HPDE6-E6E7 (cell line): ENCODE results near the gene SAMD13.

Experiments
- DNase-seq: peaks from one replicate; pipeline ENCODE4 v3.0.0; 2011; ENCODE audit warnings: missing footprints; ENCODE audit errors: extremely low spot score

Gene SAMD13

DNA sequence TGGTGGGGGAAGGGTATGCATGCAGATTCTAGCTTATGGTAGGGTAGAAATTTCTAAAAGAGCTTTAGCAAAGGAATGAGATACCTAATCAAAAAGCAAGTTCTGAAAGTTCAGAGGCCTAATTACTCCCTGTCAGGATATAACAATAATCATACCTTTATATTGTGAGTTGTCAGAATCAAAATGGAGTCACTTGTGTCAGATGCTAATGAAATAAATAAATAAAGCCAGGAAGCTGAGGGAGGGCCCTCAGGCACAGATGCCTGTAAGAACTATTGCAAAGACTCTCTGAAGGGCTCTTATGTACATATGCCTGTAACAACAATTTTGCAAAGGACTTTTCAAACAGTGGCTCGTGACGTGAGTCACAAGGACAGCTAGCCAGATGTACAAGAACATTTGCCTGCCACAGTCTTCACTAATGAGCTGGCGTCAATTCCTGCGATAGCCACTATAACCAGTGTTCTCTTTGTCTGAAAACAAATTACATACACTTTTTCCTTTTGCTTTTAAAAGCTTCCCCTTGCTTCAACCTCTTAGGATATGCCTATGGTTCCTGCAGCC lies 69.4 kb downstream of the SAMD13 start:
- no peak for DNase-seq

DNA sequence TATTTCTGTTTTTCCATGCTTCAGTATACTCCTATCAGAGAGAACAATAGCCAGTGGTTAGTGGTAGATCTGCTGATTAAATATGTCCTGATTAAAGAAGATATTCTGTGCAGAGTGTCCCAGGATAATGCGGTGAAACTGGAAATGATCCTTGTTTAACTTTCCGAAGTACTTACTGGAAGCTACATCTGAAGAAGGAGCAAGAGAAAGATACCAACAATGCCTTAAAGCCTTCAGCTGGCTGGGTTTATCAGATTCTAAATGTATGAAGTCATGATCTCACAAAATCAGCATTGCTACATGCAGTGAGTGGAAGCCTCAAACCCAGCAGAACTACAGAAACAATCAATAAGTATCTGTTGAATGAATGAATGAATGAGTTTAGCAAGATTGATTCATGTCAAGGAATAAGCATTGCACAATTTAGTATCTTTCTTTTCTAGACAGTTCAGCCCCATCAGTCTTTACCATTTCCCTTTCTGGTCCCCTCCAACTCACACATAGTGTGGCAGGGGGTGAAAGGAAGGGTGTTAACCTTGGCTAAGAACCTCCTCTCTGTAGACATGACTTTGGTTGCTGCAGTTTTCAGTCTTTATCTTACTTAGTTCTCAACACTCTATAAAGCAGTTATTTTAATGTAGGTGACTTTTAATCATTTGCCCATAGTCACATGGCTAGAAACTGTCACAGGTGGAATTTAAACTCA lies 72.1 kb downstream of the SAMD13 start:
- no peak for DNase-seq

GRCh38 chr1:84374991-84375696 lies 73.6 kb downstream of the SAMD13 start:
- no peak for DNase-seq

DNA sequence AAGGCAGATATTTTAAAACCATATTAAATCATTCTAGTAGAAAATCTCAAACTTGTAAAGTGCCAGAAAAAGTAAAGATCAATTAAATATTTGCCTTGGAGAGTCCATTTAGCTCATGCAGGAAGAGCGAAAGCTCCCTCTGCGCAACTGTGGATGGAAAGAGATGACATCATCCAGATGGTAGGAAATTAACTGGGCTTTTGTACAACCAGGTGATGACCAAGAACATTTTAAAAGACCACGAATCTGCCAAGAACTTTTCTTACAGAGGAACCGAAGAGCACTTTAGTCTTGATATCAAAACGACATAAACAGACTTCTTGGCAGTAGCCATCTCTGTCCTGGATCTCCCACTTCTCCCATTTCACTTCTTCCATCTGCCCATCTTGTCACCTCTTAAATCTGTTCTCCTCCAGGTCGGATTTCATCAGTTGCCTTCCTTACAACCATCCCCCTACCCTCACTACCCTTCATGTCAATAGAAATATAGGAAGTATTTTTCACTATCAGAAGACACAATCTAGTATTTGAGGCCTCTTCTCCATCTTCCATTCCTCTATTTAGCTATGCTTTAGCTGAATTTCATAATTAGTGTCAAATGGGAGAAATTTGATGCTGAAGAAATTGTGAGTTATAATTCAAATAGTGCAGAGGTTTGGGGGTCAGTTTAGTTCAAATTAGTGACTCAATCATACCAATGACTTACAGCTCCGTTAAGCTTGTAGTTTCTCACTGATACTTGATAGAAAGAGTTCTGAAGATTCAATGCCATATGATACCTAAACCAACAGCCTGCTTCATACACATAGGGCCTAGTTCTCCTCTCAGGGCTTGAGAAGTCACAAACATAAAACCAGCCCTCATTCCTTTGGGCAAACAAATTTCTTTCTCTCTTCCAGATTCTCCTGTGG lies 74.7 kb downstream of the SAMD13 start:
- no peak for DNase-seq

GRCh38 chr1:84377480-84378095 lies 76.1 kb downstream of the SAMD13 start:
- no peak for DNase-seq

DNA sequence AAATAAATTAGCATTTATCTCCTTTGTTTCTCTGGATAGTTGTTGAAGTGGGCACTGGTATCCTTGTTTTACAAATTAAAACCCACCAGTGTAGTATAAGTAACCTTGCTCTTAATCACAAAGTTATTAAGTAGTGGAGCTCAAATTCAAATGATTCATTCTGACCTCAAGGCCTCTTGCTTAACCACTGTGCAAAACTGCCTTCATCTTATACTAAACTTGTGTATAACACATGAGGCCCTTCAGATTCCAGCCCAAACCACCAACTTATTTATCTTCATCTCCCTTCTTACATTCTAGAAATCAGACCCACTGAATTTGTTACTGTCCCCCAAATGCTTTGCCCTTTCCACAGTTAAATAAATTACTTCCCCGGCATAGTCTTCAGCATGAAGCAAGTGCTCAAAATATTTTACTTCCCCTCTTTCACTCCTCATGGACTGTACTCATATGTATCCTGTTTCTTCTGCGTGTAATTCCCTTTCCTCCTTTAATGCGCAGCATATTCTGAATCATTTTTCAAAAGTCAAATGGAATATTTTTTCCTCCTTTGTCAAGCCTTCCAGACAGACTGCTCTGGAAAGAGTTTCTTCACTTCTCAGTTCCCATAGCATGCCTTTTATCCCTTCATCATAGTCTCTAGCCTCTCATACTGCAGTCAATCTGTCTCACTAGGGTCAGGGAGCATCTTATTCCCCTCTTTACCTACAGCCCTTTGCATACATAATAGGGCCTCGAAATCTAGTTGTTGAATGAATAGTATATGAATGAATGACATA lies 77.8 kb downstream of the SAMD13 start:
- DNase-seq: no peak

DNA sequence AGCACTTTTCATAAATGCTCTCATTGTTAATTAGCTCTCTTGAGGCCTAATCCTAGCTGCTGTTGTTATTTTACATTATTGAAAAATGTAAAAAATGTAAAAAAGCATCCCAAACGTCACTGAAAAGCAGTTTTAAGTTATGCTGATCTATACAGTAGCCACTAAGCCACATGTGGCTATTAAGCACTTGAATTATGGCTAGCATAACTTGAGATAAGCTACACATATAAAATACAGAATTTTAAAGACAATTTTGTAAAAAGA lies 78.3 kb downstream of the SAMD13 start:
- DNase-seq: no peak

DNA sequence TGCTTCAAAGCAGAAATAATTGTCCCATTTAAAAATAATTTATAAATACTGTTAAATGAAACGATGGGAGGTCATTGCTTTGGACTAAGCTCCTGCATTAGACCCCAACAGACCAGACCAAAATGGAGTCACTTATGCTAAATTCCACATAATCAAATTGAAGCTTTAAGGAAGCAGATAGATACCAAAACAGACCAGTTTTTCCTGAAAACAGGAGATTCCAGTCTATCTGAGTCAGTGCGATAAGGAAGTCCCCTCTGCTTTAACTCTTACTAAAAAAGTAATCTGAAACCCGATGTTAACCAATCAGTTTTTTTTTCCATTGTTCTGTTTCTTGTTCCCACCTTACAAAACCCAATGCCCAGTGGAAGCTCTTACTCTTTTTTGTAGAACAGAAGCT lies 80.6 kb downstream of the SAMD13 start:
- DNase-seq: no peak

DNA sequence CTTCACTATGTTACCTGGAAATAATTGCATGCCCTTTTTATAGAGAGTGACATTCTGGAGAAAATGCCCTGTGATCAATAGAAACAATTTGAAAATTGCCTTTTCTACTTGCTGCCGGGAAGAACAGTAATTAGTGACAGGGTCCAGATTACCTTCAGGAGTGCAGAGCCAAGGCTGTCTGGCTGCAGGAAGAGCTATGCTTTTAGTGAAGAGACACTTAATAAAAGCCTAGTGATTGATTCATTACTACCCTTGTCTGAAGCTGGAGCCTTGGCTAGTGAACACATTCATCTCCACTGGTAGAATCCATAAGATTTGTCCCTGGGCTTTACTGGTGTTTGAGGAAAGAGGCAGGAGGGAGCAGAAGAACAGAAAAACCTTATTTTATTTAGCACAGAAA lies 83.8 kb downstream of the SAMD13 start:
- DNase-seq: no peak

GRCh38 chr1:84386716-84387479 lies 85.4 kb downstream of the SAMD13 start:
- no peak for DNase-seq

- no peak for DNase-seq
Observed at GRCh38 chr1:84387480-84388163, 86.1 kb downstream of the SAMD13 start.

GRCh38 chr1:84390226-84390625 lies 88.7 kb downstream of the SAMD13 start:
- peak; percentile 37 for DNase-seq

GRCh38 chr1:84398175-84399155 lies 97.0 kb downstream of the SAMD13 start, which contains the start of gene DNASE2B:
DNASE2B (plus strand) TSS chr1:84398484; CDS start chr1:84398565, 81 bp downstream.
- DNase-seq: no peak
